Measurements from ENCODE around the gene SLC35B3. TPM values are rescaled to one million over a fixed set of nuclear protein-coding genes. Genes with fewer than 3 reads are reported as not detected.
"Not testable (repeated sequence)": the region's sequence is repeated elsewhere in the genome, so short reads cannot be mapped to it uniquely, and the experiment has no call there.

Gene SLC35B3
- total and polyA plus RNA-seq, 8 donors: 2.9 to 27.2 (median 16.3) TPM

DNA sequence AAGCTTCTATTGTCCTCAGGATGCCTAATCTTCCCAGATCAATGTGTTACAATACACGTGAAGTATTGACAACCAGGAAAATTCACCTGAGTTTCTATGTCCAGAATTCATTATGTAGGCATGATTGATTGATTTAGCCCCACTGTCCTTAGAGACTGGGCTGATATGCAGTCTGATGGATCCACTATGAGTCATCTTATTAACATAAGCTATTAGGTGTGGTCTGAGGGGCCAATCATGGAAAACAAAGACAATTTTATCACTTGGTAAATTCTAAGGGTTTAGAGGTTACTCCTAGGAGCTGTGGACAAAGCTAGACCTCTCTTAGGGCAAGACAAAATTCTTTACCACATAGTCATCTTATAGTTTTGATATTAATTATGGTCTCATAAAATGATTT, 41.3 kb upstream of the SLC35B3 start:
- WGBS, 5 donors: 46 to 69% (median 60%) methylated on average over 1 of the region's 1 CpG

GRCh38 chr6:8468552-8469356, 33.4 kb upstream of the SLC35B3 start:
- Histone ChIP-seq H3K36me3 (no peaks in the 10 kb centered on the region), H3K27me3 (no peaks in the 10 kb centered on the region), H3K9me3 (no peaks in the 10 kb centered on the region), H3K4me3 (no peak overlapping the region), H3K27ac (no peak overlapping the region), H3K4me1 (no peaks in the 10 kb centered on the region)
- WGBS, 5 donors: 73 to 86% (median 80%) methylated on average over 6 of the region's 6 CpGs
- intact Hi-C loops (cut with DNase I; ENCODE audit: low total_unique reads): no loop called here
- no peak for DNase-seq
- no peak for TF ChIP-seq EP300 (IDR thresholded peaks at IDR 0.05)
- no peak for TF ChIP-seq CTCF (IDR thresholded peaks at IDR 0.05)
- no peak for TF ChIP-seq POLR2AphosphoS5 (IDR thresholded peaks at IDR 0.05)
- no peak for TF ChIP-seq POLR2A (IDR thresholded peaks at IDR 0.05)

More for the DNA sequence above, 41.3 kb upstream of the SLC35B3 start:
- no peak overlapping the region for H3K4me3 ChIP-seq
- TF ChIP-seq POLR2A (IDR thresholded peaks at IDR 0.05) (no peak), EP300 (IDR thresholded peaks at IDR 0.05) (no peak), POLR2AphosphoS5 (IDR thresholded peaks at IDR 0.05) (no peak), CTCF (IDR thresholded peaks at IDR 0.05) (no peak)
- H3K4me1 ChIP-seq: no peaks in the 10 kb centered on the region
- H3K27ac ChIP-seq: no peak overlapping the region
- H3K9me3 ChIP-seq: peaks cover 0 to 6% (median 0%) of the 10 kb centered on the region in 4 donors
- no peak for DNase-seq
- no peaks in the 10 kb centered on the region for H3K27me3 ChIP-seq
- no peaks in the 10 kb centered on the region for H3K36me3 ChIP-seq
- intact Hi-C loops (cut with DNase I; ENCODE audit: low total_unique reads): no loop called here

DNA sequence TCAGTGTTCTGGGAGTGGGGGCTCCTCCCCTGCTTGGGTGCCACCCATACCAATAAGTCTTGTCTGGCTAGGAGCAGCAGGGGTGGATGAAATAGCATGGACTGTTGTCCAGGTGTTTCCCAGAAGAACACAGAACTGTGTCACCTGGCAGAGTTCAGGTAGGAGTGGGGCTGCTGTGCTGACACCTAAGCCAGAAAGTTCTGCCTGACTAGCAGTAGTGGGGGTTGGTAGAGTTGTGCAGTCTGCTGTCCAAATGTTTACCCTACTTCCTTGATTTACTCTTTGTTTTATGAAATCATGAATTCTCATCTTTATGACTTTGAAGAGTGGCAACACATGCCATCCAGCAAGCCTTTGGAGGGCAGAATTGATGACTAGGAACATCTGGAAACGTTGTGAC, 27.3 kb upstream of the SLC35B3 start:
- Histone ChIP-seq H3K9me3 (peaks cover 0 to 13% (median 0%) of the 10 kb centered on the region in 4 donors), H3K4me3 (no peak overlapping the region), H3K4me1 (no peaks in the 10 kb centered on the region), H3K27me3 (no peaks in the 10 kb centered on the region), H3K27ac (no peak overlapping the region), H3K36me3 (no peaks in the 10 kb centered on the region)
- no peak for TF ChIP-seq POLR2AphosphoS5 (IDR thresholded peaks at IDR 0.05)
- TF ChIP-seq POLR2A (IDR thresholded peaks at IDR 0.05): no peak
- TF ChIP-seq CTCF (IDR thresholded peaks at IDR 0.05): no peak
- TF ChIP-seq EP300 (IDR thresholded peaks at IDR 0.05): no peak
- WGBS, 5 donors: 50 to 79% (median 67%) methylated on average over 1 of the region's 1 CpG
- DNase-seq: no peak
- intact Hi-C loops (cut with DNase I; ENCODE audit: low total_unique reads): no loop called here

GRCh38 chr6:8462169-8462568, 26.8 kb upstream of the SLC35B3 start:
- Histone ChIP-seq H3K4me1 (no peaks in the 10 kb centered on the region), H3K27ac (no peak overlapping the region), H3K27me3 (no peaks in the 10 kb centered on the region), H3K9me3 (peaks cover 0 to 13% (median 0%) of the 10 kb centered on the region in 4 donors), H3K4me3 (no peak overlapping the region), H3K36me3 (no peaks in the 10 kb centered on the region)
- no peak for DNase-seq
- no peak for TF ChIP-seq POLR2A (IDR thresholded peaks at IDR 0.05)
- TF ChIP-seq POLR2AphosphoS5 (IDR thresholded peaks at IDR 0.05): no peak
- 91 to 100% (median 97%) methylated on average over 3 of the region's 3 CpGs for WGBS, 5 donors
- intact Hi-C loops (cut with DNase I; ENCODE audit: low total_unique reads): no loop called here

DNA sequence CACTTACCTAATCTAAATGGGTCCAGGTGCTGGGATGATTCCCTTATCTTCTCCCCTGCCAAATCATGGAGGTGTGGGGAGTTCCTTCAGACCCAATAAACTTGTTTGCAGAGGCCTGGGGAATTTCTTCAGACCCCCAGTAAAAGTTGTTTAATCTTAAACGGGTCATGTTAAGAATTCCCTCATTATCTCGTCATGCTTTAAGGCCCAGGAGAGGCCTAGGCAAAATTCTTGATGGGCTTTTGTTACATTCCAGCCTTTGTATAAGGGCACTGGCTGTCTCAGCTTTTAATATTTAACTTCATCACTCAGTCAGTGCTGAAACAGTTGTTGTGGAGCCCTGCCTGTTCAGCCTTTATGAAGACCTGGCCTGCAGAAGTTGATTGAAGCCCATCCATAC, 11.0 kb upstream of the SLC35B3 start:
- intact Hi-C loops (cut with DNase I; ENCODE audit: low total_unique reads): no loop called here
- Histone ChIP-seq H3K27ac (no peak overlapping the region), H3K27me3 (no peaks in the 10 kb centered on the region), H3K9me3 (no peaks in the 10 kb centered on the region), H3K4me1 (no peaks in the 10 kb centered on the region), H3K4me3 (no peak overlapping the region), H3K36me3 (no peaks in the 10 kb centered on the region)
- DNase-seq: no peak
- 41 to 58% (median 48%) methylated on average over 2 of the region's 2 CpGs for WGBS, 5 donors
- no peak for TF ChIP-seq POLR2A (IDR thresholded peaks at IDR 0.05)
- TF ChIP-seq CTCF (IDR thresholded peaks at IDR 0.05): no peak
- no peak for TF ChIP-seq EP300 (IDR thresholded peaks at IDR 0.05)
- TF ChIP-seq POLR2AphosphoS5 (IDR thresholded peaks at IDR 0.05): no peak

- intact Hi-C loops (cut with DNase I; ENCODE audit: low total_unique reads); H3K9me3 ChIP-seq; H3K36me3 ChIP-seq; H3K27me3 ChIP-seq; DNase-seq; H3K27ac ChIP-seq; H3K4me3 ChIP-seq; H3K4me1 ChIP-seq: not testable (repeated sequence)
- WGBS, 5 donors: 67 to 86% (median 77%) methylated on average over 4 of the region's 4 CpGs
Measured at GRCh38 chr6:8445930-8446329, 10.6 kb upstream of the SLC35B3 start.
